CD4-positive, alpha-beta T cell (primary cell): ENCODE data around the gene ASPHD1. TPM values are rescaled to one million over a fixed set of nuclear protein-coding genes. Genes with fewer than 3 reads are reported as not detected.

Source experiments
- ATAC-seq: fragments of 200-7000 bp; cut with Tn5 transposase; one replicate; pipeline ENCODE4 v1.10.0; 2022; ENCODE audit warnings: mild to moderate bottlenecking; ENCODE audit not compliant: poor library complexity
- CTCF ChIA-PET: fragments of 350-600 bp; sonication (Branson Sonifier 250); formaldehyde crosslinking; loops from one replicate; lab custom pipeline; 2021; ENCODE audit warnings: antibody characterized with exemption, inconsistent platforms; lab: Charles Lee
- POLR2A ChIA-PET: fragments of 350-600 bp; sonication (Branson Sonifier 250); formaldehyde crosslinking; loops from one replicate; lab custom pipeline; 2021; ENCODE audit warnings: antibody characterized with exemption, inconsistent platforms; lab: Charles Lee
- DNase-seq, 14 experiments: peaks; one replicate each; pipeline ENCODE4 v3.0.0-alpha.2; 2013 to 2020; ENCODE audit warnings: mixed read lengths in 2 of 14
- H3K27ac ChIP-seq, 2 donors: one replicate each; pipeline versions ENCODE4 v1.5.1 to v1.7.0; 2013; ENCODE audit warnings: low read length in 2 of 2, low read depth in 1 of 2, mild to moderate bottlenecking in 1 of 2
- H3K27me3 ChIP-seq, 2 experiments: 1 replicate in 1 of 2; 2 replicates in 1 of 2; pipeline versions ENCODE4 v1.6.1 to v1.7.0; 2013; ENCODE audit warnings: low read length in 2 of 2, control low read depth in 1 of 2, mild to moderate bottlenecking in 1 of 2, moderate library complexity in 1 of 2; ENCODE audit not compliant: insufficient read depth in 2 of 2, control insufficient read depth in 1 of 2
- H3K36me3 ChIP-seq: one replicate; pipeline ENCODE4 v1.6.1; 2013; ENCODE audit warnings: low read length, control low read depth; ENCODE audit not compliant: insufficient read depth
- H3K4me1 ChIP-seq: one replicate; pipeline ENCODE4 v1.6.1; 2013; ENCODE audit warnings: low read length, control low read depth; ENCODE audit not compliant: insufficient read depth
- H3K4me3 ChIP-seq: one replicate; pipeline ENCODE4 v1.5.1; 2013; ENCODE audit warnings: mild to moderate bottlenecking, low read length, moderate library complexity
- H3K9me3 ChIP-seq, 2 experiments: 1 replicate in 1 of 2; 2 replicates in 1 of 2; pipeline versions ENCODE4 v1.6.1 to v1.7.0; 2013; ENCODE audit warnings: low read length in 2 of 2, mild to moderate bottlenecking in 2 of 2, control low read depth in 1 of 2, moderate library complexity in 1 of 2; ENCODE audit not compliant: control insufficient read depth in 1 of 2, insufficient read depth in 1 of 2
- H3K27ac Mint-ChIP-seq: one replicate; pipeline ENCODE4 v1.8.0; 2020; ENCODE audit warnings: mixed read lengths
- H3K27me3 Mint-ChIP-seq: one replicate; pipeline ENCODE4 v1.8.0; 2021; ENCODE audit warnings: mixed read lengths
- H3K36me3 Mint-ChIP-seq: one replicate; pipeline ENCODE4 v1.8.0; 2021; ENCODE audit warnings: low read depth, mixed read lengths
- H3K4me1 Mint-ChIP-seq: one replicate; pipeline ENCODE4 v1.8.0; 2021; ENCODE audit warnings: low read depth, mixed read lengths
- H3K4me3 Mint-ChIP-seq: one replicate; pipeline ENCODE4 v1.8.0; 2020; ENCODE audit warnings: mild to moderate bottlenecking, mixed read lengths
- H3K9me3 Mint-ChIP-seq: one replicate; pipeline ENCODE4 v1.8.0; 2020; ENCODE audit warnings: mixed read lengths
- CTCF ChIP-seq: fragments of 200-600 bp; IDR thresholded peaks from one replicate; pipeline ENCODE4 v1.8.0; 2022; ENCODE audit warnings: antibody characterized with exemption, mild to moderate bottlenecking
- intact Hi-C, 2 experiments: fragments of 100-400 bp; cut with DNase I in 1 of 2; cut with micrococcal nuclease in 1 of 2; formaldehyde crosslinking; loops; one replicate each; pipeline versions ENCODE4 v1.15.1 to v1.9.0; 2023 to 2025; cut with DNase I, micrococcal nuclease
- total RNA-seq, 174 experiments: library from RNA in 2 of 174; stranded (reverse) in 2 of 174; gene quantifications; one replicate each; pipeline ENCODE4 v1.2.3 and lab custom pipeline; 2021 to 2026

ASPHD1 gene
- total RNA-seq, 2 experiments from 2014 or later: not detected

GRCh38 chr16:29899516-29900101, 679 bp upstream of the ASPHD1 start, which contains the start of gene SEZ6L2:
SEZ6L2 (minus strand) TSS chr16:29899550; CDS start chr16:29899019, 531 bp downstream.
- intact Hi-C loops: loop anchor here in 1 of 2 experiments (1.0 to 5.0 kb wide), 3 partner anchors 33 to 93 kb away; partner anchors contain the start of gene TMEM219
- DNase-seq (peak in 8 of 14 experiments; percentile 23 to 83 (median 68)), ATAC-seq (no peak)
- H3K4me1 ChIP-seq: peaks cover 22% of the 10 kb centered on the region
- Mint-ChIP-seq H3K4me3 (peak within 1 kb of the TSS; percentile 74), H3K27me3 (peaks cover 32% of the 10 kb centered on the region), H3K4me1 (peaks cover 4% of the 10 kb centered on the region), H3K27ac (no peak within 1 kb of the TSS), H3K9me3 (no peaks in the 10 kb centered on the region), H3K36me3 (no peaks in the 10 kb centered on the region)
- no peaks in the 10 kb centered on the region for H3K36me3 ChIP-seq
- no peak within 1 kb of the TSS for H3K27ac ChIP-seq
- ChIA-PET POLR2A (interaction anchor here (0.6 to 2.2 kb wide), 8 partner anchors 19 to 109 kb away, joined by 3 to 18 read pairs (median 4); partner anchors contain the start of genes CDIPT, HIRIP3, KCTD13 and KIF22), CTCF (interaction anchor here (0.8 to 1.4 kb wide), 3 partner anchors 36 to 62 kb away, joined by 3 to 5 read pairs (median 3); partner anchors contain the start of genes CDIPT and TMEM219)
- H3K9me3 ChIP-seq: peaks cover 0 to 23% of the 10 kb centered on the region in 2 experiments
- no peak for TF ChIP-seq CTCF
- H3K4me3 ChIP-seq: peak within 1 kb of the TSS; percentile 55
- peaks cover 28 to 29% of the 10 kb centered on the region in 2 experiments for H3K27me3 ChIP-seq

GRCh38 chr16:29900888-29901606, 759 bp downstream of the ASPHD1 start:
- H3K9me3 ChIP-seq: peaks cover 0 to 23% of the 10 kb centered on the region in 2 experiments
- no peaks in the 10 kb centered on the region for H3K36me3 ChIP-seq
- ATAC-seq (no peak), DNase-seq (no peak)
- POLR2A ChIA-PET: interaction anchor here (0.9 to 2.2 kb wide), 3 partner anchors 11 to 60 kb away, joined by 3 to 18 read pairs (median 9); partner anchors contain the start of genes KCTD13 and TMEM219
- Mint-ChIP-seq H3K4me3 (peak overlapping the region; percentile 74), H3K4me1 (peaks cover 4% of the 10 kb centered on the region), H3K27me3 (peaks cover 25% of the 10 kb centered on the region), H3K36me3 (no peaks in the 10 kb centered on the region), H3K27ac (no peak overlapping the region), H3K9me3 (no peaks in the 10 kb centered on the region)
- no peak for TF ChIP-seq CTCF
- H3K4me1 ChIP-seq: peaks cover 22% of the 10 kb centered on the region
- CTCF ChIA-PET: no interaction called here
- intact Hi-C loops: loop anchor here in 1 of 2 experiments (1.0 to 5.0 kb wide), 3 partner anchors 34 to 91 kb away; partner anchors contain the start of gene TMEM219
- H3K27me3 ChIP-seq: peaks cover 28 to 29% of the 10 kb centered on the region in 2 experiments
- no peak overlapping the region for H3K27ac ChIP-seq
- H3K4me3 ChIP-seq: no peak overlapping the region

- ChIA-PET POLR2A (no interaction called here), CTCF (no interaction called here)
- Histone ChIP-seq H3K4me1 (peaks cover 22% of the 10 kb centered on the region), H3K27ac (no peak overlapping the region), H3K27me3 (peaks cover 28 to 29% of the 10 kb centered on the region in 2 experiments), H3K9me3 (peaks cover 0 to 23% of the 10 kb centered on the region in 2 experiments), H3K36me3 (peaks cover 3% of the 10 kb centered on the region), H3K4me3 (no peak overlapping the region)
- Mint-ChIP-seq H3K27ac (no peak overlapping the region), H3K4me3 (peak overlapping the region; percentile 31), H3K9me3 (no peaks in the 10 kb centered on the region), H3K4me1 (peaks cover 4% of the 10 kb centered on the region), H3K27me3 (peaks cover 21% of the 10 kb centered on the region), H3K36me3 (no peaks in the 10 kb centered on the region)
- no peak for ATAC-seq
- intact Hi-C loops: loop anchor here in 1 of 2 experiments (2.0 to 5.0 kb wide), 2 partner anchors 35 to 91 kb away; no protein-coding TSS in a partner anchor
- no peak for DNase-seq
- TF ChIP-seq CTCF: no peak
Measured at GRCh38 chr16:29901607-29901945, 1.3 kb downstream of the ASPHD1 start.
